PFSK-1 (cell line): Measurements from ENCODE around the gene SEMA3C.

Experiments
- FOXP2 ChIP-seq: optimal IDR thresholded peaks from 2 replicates; pipeline ENCODE3; 2011; ENCODE audit warnings: borderline replicate concordance, control low read depth, inconsistent platforms; ENCODE audit not compliant: insufficient read depth; ENCODE audit errors: extremely low read length, extremely low read depth
- POLR2AphosphoS5 ChIP-seq: IDR thresholded peaks from 2 replicates; pipeline ENCODE4 v1.6.1; 2012; ENCODE audit warnings: low read depth, mild to moderate bottlenecking, control low read depth, low read length, moderate library complexity
- REST ChIP-seq, 2 experiments: IDR thresholded peaks; 2 replicates each; pipeline versions ENCODE4 v1.6.1 to v1.8.0; 2011 to 2012; ENCODE audit warnings: low read depth in 2 of 2, low read length in 2 of 2, control low read depth in 1 of 2, inconsistent platforms in 1 of 2, mild to moderate bottlenecking in 1 of 2, moderate library complexity in 1 of 2; ENCODE audit not compliant: insufficient read depth in 1 of 2
- SIN3A ChIP-seq: IDR thresholded peaks from 2 replicates; pipeline ENCODE4 v1.6.1; 2012; ENCODE audit warnings: mild to moderate bottlenecking, low read length, moderate library complexity, borderline replicate concordance; ENCODE audit not compliant: insufficient read depth

GRCh38 chr7:80844916-80845315 lies 73.9 kb downstream of the SEMA3C start:
- TF ChIP-seq POLR2AphosphoS5 (no peak), REST (IDR thresholded peaks at IDR 0.05; ENCODE audit: insufficient read depth in 1 of 2, low read depth in 2 of 2, low read length in 2 of 2) (no peak), SIN3A (no peak), FOXP2 (no peak)
